ENCODE data around the gene SMG6.

SMG6 gene

DNA sequence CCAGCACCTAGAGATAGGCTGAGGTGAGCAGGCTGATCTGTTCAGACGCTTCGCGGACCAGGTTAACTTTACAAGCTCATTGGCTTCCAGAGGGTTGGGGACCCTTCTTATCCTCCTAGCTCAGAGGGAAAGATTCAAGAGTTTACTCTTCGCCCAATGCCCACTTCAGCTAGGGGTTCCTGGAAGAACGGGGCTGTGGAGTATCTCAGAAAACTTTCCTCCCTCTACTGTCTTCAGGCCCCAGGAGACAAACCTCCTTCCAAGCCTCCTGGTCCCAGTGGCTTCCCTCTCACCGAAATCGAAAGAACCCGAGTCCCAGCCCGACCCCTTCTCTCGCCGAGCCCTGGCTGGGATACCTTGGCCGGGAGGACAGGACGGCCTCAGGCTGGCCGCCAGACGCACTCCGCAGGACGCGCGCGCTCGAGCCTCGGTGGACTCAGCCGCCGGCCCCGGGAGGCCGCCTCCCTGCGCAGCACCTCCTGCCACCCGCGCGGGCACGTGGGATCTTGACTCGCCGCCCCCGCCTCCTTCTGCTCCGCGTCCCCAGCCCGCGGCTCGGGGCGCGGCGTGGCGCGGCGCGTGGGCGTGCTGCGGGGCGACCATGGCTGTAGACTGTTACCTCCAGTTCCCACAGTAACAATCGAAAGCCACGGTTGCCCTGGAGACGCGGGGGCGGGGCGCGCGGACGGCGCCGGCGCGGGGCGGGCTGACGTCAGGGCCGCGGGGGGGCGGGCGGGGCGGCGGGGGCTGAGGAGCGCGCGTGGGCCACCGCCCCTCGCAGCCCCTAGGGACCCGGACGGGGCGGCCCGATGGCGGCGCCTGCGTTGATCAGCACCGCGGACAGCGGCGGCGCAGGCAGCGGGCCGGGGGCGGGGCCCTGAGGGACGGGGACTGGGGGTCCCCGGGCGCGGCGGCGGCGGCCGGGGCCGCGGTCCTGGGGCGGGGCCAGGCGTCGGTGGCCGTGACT lies 254.0 kb downstream of the SMG6 start:
- DNase-seq (ENCODE audit: low spot score), result peak; percentile 94

DNA sequence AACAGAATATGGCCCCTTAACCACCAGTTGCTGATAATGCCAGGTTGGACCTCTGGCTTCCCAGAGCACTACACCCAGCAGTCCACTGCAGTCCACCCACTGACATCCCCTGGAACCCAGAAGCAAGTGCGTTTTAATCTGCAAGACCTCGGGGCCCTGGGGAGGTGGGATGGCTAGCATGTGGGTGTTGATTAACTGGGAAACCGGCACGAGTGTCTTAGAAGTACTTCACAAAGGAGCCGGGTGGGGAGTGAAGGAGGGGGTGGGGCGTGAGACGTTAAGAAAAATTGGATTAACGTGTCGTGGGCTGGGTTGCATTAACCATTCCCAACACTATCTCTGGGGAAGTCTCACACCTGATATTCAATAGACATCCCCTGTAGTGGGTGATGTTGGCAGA lies 254.8 kb downstream of the SMG6 start:
- no peak for DNase-seq (ENCODE audit: low spot score)

DNA sequence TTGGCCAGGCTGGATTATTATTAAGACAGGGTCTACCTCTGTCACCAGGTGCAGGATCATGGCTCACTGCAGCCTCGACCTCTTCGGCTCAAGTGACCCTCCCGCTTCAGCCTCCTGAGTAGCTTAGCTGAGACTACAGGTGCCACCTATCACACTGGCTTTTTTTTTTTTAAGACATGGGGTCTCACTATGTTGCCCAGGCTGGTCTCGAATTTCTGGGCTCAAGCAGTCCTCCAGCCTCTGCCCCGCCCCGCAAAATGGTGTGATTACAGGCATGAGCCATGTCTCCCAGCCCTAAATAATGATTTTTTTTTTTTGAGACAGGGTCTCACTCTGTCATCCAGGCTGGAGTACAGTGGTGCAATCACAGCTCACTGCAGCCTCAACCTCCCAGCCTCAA lies 256.0 kb downstream of the SMG6 start:
- no peak for DNase-seq (ENCODE audit: low spot score)

DNA sequence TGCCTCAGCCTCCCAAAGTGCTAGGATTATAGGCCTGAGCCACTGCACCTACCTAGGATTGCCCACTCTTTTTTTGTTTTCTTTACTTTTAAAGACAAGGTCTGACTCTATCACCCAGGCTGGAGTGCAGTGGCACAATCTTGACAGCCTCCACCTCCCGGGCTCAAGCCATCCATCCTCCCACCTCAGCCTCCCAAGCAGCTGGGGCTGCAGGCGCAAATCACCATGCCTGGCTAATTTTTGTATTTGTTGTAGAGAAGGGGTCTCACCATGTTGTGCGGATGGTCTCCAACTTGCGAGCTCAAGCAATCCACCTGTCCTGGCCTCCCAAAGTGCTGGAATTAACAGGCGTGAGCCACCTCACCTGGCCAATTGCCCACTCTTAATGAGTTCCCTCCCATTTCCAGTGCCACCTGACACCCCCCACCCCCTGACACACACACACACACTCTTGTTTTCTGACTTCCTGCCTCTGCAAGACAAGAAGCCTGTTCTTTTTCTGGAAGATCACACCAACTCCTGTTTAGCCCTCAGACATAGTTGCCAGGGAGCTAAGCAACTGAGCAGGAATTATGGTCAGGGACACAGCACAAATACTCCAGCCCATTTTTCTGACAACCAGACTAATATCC lies 259.2 kb downstream of the SMG6 start:
- DNase-seq (ENCODE audit: low spot score), result no peak

DNA sequence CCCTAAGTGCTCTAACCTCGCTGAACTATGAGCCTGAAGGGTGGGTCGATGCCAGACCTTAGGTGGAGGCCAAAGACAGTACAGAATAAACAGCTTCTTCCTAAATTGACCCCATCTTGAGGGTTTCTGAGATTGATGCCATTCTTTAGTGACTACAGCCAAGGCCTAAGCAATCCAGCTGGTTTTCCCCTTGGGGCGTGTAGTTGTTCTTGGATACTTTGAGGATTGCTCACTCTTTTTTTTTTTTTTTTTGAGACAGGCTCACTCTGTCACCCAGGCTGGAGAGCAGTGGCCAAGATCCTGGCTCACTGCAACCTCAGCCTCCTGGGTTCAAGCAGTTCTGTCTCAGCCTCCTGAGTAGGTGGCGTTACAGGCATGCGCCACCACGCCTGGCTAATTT lies 259.8 kb downstream of the SMG6 start:
- DNase-seq (ENCODE audit: low spot score), result peak; percentile 86

DNA sequence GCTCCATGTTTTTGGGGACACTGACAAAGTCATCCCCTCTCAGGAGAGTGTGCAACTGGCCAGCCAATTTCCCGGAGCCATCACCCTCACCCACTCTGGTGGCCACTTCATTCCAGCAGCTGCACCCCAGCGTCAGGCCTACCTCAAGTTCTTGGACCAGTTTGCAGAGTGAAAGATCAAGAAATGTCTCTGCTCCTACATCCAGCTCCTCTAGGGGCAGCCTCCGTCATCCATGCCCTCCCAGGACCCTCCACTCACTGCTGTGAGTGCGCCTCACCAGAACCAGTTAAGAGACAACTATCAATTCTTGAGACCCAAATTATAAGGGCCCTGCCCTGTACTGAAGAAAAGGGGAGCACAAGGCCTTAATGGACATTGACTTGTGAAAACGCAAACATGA lies 260.7 kb downstream of the SMG6 start:
- no peak for DNase-seq (ENCODE audit: low spot score)

DNA sequence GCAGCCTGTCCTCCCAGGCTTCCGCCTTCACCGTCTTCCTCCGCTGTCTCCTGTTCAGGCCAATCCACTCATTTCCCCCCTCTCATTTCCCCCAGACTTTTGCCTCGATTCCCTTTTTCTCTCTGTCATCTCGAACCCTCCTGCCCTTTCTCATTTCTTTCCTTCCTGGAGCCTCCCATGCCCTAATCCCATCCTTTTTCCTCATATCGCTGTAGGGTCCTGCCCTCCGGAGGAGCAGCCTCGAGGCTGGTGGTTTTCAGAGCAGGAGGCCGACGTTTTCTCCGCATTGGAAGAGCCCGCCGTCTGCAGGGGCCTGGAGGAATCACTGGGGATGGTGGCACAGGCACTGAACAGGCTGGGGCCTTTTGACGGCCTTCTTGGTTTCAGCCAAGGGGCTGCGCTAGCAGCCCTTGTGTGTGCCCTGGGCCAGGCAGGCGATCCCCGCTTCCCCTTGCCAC lies 261.2 kb downstream of the SMG6 start:
- no peak for DNase-seq (ENCODE audit: low spot score)

DNA sequence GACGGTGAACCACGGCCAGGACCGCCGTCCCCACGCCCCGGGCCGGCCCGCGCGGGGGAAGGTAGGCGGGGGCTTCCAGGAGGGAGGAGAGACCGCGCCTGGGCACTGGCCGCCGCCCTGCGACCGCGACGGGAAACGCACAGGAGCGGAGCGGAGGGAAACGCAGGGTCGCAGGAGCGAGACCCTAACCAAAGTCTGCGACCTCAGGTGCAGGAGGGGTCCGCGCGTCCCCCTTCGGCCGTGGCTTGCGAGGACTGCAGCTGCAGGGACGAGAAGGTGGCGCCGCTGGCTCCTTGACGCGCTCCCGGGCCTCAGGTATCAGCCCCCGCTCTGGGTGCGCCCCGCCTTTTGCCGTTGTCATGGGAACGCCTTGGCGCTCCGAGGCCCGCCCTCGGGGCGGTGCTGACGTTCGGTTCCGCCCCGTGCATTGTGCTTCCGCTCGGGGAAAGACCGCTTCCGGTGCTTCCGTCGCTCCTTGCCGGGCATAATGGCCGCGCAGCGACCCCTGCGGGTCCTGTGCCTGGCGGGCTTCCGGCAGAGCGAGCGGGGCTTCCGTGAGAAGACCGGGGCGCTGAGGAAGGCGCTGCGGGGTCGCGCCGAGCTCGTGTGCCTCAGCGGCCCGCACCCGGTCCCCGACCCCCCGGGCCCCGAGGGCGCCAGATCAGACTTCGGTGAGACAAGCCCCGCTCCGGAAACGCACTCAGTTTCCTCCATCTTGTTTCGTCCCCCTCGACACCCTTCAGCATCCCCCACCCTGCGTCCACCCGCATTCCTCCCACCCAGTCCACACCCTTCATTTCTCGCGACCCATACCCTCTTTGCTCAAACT lies 261.8 kb downstream of the SMG6 start, which contains the start of gene OVCA2:
OVCA2 (plus strand) TSS at position 462 of the 829 bp plus-strand sequence; CDS start at position 488, 26 bp downstream.
- peak; percentile 97 for DNase-seq (ENCODE audit: low spot score)

DNA sequence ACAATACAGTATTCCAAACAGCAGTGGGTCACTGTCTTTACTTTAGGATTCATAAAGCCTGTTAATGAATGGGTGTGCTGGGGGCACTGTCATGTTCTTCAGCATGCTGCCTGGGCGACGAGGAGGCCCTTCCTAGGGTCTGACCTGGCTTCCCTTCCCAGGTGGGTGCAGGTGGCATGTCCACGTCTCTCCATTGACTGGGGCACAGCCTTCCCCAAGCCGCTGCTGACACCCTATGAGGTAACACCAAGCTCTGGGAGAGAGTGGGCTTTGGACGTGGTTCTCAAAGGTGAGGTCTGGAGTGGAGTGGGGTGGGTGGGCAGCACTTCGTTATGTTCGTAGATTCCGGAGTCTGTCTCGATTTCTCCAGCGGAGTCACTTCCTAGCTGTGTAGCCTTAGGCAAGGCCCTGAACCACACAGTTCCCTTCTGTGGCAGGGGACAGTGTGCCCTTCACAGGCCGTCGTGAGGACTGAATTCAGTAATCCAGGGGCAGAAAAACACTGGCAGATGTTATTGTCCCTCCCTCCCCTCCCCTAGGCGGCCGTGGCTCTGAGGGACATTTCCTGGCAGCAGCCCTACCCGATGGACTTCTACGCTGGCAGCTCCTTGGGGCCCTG lies 262.5 kb downstream of the SMG6 start:
- no peak for DNase-seq (ENCODE audit: low spot score)

DNA sequence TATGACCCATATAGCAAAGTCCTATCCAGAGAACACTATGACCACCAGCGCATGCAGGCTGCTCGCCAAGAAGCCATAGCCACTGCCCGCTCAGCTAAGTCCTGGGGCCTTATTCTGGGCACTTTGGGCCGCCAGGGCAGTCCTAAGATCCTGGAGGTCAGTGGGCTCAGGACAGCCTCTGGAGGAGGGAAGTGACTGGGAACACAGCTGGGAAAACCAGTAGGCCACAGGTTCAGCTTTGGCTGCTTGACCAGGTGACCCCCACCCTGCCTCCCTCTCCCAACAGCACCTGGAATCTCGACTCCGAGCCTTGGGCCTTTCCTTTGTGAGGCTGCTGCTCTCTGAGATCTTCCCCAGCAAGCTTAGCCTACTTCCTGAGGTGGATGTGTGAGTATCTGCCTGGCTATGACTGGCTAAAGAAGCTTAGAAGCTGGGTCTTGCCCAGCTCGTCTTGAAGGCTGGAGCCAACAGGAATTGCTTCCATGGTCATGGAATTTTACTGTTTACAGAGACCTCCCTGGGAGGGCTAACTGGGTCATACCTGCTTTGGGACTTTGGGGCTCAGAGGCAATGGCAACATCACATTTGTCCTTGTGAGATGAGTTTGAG lies 263.3 kb downstream of the SMG6 start:
- no peak for DNase-seq (ENCODE audit: low spot score)

DNA sequence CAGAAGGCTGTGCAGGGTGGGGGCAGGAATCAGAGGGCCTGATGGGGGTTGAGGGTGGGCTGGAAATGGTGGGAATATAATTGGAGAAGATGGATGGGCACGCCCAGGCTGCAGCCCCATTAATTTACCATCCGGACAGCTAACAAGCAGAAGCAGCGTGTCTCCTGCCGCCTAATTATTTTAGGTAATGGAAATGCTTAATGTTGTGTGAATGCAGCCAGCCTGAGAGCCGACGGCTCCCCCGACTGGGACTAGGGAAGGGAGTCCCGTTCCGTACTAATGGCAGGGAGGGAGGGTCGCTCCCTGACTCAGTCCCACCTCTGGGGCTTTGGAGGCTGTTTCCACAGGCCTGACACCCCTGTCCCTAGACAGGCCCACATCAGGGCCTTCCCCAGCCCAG lies 266.4 kb downstream of the SMG6 start:
- DNase-seq (ENCODE audit: low spot score), result no peak

DNA sequence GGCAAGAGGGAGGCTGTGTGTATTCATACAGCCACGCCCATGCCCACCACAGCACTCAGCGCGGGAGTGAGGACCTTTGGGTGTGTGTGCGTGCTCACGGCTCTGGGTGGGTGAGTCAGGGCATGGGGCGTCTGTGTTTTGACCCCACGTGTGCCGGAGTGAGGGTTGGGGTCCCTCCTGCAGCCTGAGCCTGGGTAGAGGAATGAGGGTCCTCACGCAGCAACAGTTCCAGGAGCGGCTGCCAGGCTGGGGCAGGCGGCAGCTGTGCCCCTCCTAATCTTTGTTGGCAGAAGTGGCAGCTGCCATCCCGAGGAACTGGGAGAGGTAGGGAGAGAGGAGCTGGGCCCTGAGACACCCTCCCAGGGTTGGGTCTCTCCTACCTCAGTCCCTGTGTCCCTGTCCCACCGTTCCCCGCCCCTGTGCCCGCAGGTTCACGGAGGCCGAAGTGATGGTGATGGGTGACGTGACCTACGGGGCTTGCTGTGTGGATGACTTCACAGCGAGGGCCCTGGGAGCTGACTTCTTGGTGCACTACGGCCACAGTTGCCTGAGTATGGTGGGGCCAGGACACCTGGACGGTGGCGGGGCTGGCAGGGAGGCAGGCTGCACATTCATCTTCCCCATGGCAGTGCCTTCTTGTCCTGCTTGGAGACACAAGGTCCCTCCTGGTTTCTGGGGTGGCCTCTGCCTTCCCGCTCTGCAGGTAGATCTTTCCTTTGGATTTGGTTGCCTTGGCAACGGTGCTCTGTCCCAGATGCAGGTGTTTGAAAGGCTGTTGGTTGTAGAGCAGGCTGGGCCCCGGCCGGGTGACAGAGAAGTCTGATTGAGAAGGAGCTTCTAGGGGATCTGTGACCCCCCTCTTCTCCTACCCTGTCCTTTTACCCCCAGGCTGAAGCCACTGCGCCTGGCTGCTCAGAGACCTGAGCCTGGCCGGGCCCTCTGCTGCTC lies 267.8 kb downstream of the SMG6 start:
- no peak for DNase-seq (ENCODE audit: low spot score)

DNA sequence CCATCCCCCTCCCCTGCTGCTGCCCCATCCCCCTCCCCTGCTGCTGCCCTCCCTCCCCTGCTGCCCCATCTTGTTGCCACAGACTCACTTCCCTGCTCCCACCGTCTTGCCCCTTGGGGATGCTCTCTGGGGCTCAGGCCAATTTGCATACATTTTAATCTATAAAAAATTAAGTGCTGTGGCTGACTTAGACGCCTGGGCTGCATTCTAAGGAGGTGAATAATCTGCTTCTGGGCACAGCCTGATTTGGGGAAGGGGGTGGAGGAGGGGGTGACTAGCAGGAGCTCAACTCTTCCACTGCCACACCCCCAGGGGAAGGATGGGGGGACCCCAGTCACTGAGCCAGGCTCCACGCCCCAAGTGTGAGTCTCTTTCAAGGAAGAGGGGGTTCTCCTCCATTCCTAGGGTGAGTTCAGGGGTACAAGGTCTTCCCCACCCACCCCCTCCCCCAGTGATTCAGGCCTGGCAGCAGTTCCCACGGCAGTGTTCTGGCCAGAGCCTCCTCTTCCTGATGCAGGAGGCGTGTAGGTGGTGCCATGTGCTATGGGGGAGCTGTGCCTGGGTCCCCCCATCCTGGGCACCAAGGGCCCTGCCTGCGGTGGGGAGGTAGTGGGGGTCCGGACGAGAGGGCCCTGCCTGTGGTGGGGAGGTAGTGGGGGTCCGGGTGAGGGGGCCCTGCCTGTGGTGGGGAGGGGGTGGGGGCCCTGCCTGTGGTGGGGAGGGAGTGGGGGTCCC lies 268.6 kb downstream of the SMG6 start:
- peak; percentile 52 for DNase-seq (ENCODE audit: low spot score)

DNA sequence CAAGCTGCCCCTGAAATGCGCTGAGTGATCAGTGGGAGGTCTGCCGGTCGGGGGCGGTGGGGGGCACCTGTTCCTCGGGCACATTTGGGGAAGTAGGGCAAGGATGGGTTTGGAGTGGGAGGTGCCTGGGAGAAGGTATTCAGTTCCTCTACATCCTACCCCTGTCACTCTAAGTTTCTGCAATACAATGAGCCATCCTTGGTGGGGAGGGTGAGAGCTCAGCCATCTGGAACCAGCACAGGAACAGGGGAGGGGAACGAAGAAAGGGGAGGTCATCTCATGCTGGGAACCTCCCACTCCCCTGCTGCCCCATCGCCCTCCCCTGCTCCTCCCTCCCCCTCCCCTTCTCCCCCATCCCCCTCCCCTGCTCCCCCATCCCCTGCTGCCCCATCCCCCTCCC lies 269.4 kb downstream of the SMG6 start:
- no peak for DNase-seq (ENCODE audit: low spot score)

DNA sequence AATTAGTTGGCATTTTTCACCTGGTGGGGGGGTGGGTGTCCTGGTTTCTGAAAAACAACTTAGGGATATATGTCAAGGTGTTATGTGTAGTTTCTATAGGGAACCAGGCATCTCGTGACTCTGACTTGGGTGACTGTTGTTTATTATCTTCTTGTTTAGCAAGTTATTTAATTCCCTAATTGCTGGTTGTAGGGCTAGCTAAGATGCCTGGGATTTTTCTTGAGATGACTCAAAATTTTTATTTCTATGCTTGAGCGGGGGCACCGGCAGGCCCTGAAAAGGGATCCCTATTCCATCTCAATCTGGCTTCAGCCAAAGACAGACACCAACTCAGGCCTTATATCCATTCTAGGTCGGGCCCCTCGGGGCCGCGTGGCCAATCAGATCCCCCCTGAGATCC lies 270.4 kb downstream of the SMG6 start:
- DNase-seq (ENCODE audit: low spot score), result no peak

DNA sequence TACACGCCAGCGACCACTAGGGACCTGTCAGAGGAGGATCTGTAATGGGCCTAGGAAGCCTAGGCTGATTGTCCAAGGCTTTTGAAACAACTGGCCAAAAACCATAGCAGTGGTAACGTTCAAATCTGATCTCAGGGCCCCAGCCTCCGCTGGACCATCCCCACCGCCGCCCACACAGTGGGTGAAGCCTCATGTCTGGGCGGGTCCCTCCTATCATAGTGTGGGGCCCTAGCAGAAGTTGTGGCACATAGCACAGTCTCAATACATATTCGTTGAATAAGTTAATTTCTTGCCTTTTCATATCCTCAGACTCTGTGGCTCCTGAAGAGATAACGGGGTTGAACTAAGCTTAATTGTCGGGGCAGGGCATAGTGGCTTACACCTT lies 272.8 kb downstream of the SMG6 start:
- no peak for DNase-seq (ENCODE audit: low spot score)

DNA sequence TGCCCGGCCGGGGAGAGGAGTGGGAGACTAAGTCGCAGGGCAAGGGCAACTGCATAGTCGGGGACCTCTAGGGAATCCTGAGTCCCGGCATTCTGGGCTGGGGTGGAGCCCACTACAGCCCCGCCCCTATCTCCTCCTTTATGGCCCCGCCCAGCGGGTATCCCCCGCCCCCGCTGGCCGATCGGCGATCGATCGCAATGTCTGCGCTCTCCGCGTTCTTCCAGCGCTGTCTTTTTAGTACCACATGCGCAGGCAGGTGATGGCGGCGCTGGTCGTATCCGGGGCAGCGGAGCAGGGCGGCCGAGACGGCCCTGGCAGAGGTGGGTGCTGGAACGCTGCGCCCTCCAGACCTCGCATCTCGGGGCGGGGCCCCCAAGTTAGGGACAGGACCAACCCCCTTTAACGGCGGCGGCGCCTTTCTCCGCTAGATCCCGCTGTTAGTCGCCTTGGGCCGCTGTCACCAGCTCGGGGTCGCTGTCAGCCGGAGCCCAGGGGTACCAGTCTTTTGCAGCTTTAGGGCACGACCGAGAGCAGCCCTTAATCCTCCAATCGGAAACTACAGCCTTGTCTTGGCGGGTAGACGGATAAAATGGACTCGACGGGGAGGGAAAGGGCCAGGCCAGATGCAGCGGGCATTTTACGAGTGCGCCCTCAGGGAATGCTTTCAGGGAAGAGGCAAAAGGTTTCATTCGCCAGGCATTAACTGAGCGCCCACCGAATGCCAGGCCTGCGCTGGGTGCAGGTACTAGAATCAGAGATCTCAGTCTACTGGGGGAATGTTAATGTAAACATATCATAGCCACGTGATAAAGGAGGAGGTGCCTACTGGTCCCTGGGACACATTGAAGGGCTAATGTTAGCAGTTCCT lies 273.4 kb downstream of the SMG6 start, which contains the start of gene DPH1:
DPH1 (plus strand) TSS at position 243 of the 868 bp plus-strand sequence; CDS start at position 260, 17 bp downstream.
- peak; percentile 93 for DNase-seq (ENCODE audit: low spot score)

DNA sequence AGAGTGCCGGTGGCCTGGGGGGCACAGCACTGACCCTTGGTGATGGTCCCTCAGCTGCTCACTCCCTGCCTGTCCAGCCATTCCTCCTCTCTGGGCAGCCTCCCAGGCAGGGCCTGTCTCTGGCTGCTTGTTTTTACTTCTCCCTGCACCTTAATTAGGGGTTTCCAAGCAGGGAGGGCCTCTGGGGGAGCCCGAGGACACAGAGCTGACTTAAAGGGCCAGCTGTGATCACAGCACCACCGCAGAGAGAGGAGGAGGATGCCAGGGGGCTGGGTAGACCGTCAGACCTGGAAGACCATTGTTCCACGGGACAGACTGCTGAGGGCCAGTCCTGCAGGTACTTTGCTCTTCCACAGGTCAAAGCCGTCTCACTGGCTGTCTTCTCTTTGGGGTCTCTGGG lies 274.8 kb downstream of the SMG6 start:
- no peak for DNase-seq (ENCODE audit: low spot score)

DNA sequence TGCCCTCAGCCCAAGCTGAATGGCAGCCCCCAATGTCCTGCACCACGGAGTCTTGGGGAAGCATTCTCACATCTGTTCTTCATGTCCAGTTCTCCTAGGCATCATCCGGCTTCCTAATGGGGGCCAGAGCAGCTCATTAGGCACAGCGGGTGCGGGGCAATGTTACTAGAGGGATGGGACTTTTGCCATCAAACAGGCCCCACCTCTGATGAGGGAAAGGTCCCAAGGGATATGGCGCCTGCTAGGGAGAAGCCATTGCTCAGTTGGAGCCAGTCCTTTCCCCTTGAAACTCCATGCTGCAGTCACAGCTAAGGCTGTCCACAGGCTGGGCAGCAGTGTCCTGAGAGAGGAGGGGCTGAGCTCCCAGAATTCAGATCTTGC lies 275.4 kb downstream of the SMG6 start:
- no peak for DNase-seq (ENCODE audit: low spot score)
